NCI-H2196 treated with DMSO at 0.1 percent for 48 hours (cell line): ENCODE data around the gene ZBTB47.

Experiments used
- DNase-seq: peaks from one replicate; lab custom pipeline; 2025; ENCODE audit not compliant: unreplicated experiment; lab: John Stamatoyannopoulos, UW

Gene ZBTB47

DNA sequence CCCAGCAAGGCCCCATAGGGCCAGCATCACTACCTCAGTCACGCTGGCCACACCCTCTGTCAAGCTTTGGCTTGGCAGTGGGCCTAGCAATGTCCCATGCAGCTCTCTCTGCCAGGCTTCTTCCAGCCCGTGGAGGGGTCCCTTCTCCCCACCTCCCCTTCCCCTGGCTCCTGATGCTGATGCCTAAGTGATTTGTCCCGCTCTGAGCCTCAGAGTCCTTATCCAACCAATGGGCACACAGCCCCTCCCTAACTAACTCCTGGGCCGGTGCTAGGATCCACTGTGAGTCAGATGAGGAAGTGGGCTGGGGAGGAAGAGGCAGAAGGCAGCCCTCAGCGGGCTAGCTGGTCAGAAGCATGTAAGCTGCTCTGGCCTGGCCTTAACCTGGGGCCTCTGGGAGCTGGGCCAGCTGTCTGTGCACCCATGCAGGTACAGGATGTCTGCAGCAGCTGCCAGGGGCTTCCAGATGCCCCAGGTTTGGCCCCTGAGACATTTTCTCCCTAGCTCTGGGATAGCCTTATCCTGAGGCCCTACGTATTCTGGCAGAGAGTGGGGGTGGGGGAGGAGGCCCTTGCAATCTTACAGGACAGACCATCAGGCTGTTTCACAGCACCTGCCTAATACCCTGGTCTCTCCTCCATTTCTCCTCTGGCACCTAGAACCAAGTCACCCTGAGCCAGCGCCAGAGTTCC, 740 bp upstream of the ZBTB47 start:
- no peak for DNase-seq

DNA sequence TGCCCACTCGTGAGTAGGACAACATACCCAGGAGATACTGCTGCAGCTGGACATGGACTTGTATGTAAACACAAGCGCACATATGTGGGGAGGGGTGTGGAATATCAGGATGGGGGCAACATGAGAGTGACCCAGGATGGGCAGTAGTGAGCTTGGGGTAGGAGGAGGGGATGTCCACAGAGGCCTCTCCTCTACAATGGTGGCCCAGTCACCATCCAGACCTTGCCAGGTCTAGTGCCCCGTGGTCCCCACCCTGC, 266 bp upstream of the ZBTB47 start:
- DNase-seq = no peak

DNA sequence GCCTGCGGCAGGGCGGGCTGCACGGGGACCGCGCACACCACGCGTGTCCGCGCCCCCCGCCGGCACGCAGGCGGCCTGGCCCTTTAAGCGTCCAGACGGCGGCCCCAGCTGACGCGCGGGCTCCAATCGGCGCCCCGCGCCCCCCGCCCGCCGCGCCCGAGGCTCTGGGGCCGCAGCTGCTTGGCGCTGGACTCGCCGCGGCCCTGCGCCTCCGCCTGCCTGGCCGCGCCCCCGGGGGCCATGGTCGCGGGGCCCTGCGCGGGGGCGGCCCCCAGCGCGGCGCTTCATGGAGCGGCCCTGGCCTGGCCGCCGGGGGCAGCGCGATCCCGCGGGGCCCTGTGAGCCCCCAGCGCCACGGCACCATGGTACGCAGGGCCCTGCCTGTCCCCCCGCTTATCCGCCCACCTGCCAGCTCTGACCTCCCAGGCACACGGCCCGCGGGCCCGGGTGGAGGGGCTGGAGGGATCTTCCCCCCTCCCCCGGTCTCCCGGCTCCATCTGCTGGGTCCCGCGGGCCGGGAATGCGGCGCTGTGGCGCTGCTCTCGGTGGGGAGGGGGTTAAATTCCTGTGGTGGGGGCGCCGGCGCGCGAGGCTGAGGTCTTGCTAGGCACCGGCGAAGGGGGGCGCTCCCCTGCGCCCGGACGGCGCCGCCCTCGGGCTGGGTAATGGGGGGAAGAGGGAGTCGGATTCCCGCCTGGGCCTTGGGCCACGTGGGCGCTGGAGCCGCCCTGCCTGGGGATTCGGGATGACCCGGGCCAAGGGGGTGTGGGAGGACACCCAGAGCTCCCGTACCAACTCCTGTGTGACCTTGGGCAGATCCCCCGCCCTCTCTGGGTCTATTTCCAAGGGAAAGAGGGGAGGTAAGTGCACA, 1.1 kb downstream of the ZBTB47 start:
- DNase-seq = no peak

DNA sequence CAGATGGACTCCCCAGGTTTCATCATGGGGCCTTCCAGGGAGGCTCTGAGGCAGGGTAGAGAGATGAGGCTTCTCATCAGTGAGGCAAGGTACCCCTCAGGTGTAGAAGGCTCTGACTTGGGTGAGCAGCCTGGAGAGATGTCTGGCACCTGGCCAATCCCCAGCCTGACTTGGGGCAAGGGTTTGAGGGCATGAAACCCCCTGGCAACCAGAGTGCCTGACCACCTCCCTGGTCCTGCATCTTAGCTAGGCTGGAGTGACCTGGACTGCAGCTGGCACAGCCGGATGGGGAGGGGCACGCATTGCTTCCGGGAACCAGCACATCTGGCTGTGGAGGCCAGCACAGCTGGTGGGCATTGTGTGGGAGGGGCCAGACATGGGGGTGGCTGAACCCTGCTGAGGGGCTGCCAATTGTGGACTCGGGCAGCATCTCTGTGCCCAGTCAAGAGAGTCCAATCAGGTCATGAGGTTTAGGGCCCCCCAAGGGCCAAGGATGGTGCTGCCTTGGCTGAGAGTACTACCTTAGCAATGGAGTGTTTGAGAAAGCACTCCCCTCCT, 1.9 kb downstream of the ZBTB47 start:
- no peak for DNase-seq

DNA sequence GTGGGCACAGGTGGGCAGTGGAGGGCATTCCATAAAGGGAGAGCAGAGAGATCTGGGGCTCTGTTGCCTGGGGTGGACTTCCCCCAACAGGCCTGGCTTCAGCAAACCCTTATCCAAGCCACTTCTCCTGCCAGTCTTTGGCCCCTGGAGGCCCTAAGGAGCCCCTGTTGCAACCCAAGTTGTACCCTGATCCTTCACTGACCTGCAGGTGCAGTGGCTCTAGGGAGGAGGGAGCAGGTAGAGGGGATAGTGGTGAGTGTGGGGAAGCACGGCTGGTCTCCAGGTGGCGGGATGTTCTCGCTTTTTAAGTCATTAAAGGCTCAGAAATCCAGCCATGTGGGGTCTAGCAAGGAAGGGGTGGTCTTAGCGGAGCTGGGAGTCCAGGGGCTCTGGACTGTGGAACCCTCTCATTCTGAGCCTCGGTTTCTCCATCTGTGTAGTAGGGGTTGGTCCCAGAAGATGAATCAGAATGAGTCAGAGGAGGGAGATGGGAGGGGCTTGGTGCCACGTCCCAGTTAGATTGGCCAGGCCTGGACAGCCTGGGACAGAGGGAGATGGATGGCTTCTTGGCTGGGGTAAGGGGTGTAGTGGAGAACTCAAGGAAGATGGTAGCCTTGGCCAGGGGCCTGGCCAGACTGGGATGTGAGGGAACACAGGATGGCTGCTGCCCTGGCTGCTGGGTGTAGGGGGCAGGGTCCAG, 2.6 kb downstream of the ZBTB47 start:
- DNase-seq = no peak

DNA sequence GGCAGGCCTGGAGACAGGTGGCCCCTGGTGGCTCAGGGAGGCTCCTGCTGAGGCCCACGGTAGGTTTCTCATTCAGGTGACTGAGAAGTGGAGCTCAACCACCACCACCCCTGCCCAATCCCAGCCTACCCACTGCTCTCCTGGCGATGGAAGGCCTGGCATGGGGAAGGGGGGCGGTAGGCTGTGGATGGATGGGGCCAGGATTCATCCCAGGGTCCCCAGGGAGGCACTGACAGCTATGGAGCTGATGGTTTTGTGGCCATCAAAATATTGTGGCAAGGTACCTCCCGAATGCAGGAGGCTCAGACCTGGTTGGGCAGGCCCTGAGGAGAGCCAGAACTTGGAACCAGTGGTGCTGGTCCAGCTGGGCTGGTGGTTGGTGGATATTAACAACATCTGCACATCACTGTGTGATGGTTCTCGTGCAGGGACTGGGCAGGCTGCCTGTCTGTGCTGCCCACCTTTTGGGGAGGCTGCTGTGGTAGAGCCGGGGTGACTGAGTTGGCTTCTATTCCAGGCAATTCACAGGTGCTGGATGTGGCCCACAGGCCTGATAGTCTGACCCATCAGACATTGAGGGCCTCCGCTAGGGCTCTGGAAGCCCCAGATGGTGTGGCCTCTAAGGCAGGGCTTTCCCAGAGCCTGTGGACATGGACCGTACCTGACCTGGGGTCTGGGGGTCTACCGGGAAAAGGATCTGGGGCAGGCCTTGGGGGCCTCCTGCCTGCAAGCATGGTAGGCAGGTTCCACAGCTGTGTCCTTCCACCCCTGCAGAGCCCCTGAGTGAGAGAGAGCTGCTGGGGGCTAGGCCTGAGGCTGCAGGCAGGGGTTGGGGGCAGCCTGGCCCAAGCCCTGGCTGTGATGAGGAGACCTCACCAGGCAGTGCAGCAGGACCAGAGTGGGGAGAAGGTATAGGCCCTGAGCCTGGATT, 3.4 kb downstream of the ZBTB47 start:
- no peak for DNase-seq

DNA sequence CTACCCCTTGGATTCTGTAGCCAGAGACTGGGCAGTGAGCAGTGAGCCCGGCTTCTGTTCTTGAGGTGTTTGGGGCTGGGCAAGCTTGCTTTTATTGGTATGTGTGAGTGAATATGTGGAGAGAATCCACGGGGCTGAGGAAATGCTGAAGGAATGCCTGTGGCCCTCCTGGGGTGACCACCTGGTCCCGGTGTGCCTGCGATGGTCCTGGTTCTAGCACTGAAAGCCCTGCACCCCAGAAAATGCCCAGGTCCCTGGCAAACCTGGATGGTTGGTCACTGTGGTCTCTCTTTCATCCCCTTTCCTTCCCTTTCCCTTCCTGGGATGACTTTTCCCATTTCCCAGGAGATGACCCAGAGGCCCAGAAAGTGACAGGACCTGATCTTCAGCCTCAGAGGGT, 4.2 kb downstream of the ZBTB47 start:
- no peak for DNase-seq

DNA sequence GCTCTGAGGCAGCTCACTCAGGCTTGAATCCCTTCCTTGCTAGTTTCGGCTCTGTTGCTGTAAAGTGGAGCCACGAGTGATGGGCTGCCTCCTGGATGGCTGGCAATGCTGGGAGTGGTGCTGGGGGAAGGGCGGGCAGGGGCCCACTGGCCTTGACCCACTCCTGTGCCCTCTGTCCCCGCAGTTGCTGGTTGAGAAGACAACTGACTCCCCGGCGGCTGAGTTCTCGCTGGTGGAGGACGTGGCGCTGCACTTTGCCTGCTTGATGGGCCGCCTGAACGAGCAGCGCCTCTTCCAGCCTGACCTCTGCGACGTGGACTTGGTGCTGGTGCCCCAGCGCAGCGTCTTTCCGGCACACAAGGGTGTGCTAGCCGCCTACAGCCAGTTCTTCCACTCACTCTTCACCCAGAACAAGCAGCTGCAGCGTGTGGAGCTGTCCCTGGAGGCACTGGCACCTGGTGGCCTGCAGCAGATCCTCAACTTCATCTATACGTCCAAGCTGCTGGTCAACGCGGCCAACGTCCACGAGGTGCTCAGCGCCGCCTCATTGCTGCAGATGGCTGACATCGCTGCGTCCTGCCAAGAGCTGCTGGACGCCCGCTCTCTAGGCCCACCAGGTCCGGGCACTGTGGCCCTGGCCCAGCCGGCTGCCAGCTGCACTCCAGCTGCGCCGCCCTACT, 4.7 kb downstream of the ZBTB47 start:
- DNase-seq = no peak

DNA sequence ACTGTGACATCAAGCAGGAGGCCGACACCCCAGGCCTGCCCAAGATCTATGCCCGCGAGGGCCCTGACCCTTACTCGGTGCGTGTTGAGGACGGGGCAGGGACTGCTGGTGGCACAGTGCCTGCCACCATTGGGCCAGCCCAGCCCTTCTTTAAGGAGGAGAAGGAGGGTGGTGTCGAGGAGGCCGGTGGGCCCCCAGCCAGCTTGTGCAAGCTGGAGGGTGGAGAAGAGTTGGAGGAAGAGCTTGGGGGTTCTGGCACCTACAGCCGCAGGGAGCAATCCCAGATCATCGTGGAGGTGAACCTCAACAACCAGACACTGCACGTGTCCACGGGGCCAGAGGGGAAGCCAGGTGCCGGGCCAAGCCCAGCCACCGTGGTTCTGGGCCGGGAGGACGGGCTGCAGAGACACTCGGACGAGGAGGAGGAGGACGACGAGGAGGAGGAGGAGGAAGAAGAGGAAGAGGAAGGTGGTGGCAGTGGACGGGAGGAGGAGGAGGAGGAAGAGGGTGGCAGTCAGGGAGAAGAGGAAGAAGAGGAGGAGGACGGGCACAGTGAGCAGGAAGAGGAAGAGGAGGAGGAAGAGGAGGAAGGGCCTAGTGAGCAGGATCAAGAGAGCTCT, 5.4 kb downstream of the ZBTB47 start:
- no peak for DNase-seq

DNA sequence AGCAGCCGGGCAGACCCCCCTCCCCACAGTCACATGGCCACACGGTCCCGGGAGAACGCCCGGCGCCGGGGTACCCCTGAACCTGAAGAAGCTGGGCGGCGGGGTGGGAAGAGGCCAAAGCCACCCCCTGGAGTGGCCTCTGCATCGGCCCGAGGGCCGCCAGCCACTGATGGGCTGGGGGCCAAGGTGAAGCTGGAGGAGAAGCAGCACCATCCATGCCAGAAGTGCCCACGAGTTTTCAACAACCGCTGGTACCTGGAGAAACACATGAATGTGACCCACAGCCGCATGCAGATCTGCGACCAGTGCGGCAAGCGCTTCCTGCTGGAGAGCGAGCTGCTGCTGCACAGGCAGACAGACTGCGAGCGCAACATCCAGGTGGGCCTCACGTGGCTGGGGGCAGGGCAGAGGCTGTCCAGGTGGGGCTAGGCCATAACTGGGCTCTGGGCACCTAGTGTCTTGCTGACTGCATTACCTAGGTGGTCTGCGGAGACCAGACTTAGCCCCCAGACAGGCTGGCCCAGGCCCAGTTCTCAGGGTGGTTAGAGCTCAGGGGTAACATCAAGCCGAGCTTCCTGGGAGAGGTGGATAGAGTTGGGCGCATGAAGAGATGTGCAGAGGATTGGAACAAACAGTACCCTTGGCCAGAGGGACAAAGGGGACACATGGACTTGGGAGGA, 6.1 kb downstream of the ZBTB47 start:
- DNase-seq = no peak

DNA sequence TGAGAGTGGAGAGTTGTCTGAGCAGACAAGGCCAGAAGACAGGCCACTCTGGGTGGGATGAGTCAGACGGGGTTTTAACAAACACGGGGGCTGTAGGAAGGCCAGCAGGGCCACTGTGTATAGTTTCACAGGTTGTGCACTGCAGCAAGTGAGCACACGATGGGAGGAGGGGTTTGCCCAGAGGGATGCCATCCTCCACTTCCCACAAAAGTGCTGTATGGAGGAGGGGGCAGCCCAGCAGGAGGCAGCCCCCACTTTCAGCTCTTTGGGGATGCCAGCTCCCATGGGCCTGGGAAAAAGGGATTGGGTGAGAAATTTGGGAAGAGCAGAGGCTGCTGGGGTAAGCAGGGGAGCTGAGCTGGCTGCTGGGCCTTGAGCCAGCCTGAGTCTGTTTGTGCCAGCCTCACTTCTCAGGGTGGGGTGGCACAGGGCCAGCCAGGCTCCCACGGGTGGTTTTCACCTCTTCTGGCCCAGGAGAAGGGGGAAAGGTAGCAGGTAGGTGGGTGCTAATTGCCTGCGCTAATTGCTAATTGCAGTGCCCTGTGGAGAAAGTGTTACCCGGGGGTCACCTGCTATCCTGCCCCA, 6.7 kb downstream of the ZBTB47 start:
- no peak for DNase-seq

DNA sequence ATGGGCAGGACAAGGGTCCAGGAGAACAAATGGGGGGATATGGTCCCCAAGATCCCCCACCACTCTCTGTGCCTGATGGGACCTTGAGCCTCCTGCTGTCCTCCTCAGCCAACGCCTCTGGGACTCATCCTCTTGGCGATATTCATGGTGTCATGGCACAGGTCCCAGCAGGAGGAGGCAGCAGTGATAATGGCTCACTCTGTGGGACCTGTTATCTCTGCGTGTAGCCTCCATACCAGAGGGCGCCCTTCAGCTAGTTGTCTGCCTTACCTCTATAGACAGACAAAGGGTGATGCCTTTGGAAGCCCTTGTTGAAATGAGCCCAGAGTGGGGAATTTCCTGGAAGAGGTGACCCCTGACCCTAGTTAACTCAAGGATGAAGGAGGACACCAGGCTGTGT, 7.4 kb downstream of the ZBTB47 start:
- no peak for DNase-seq

DNA sequence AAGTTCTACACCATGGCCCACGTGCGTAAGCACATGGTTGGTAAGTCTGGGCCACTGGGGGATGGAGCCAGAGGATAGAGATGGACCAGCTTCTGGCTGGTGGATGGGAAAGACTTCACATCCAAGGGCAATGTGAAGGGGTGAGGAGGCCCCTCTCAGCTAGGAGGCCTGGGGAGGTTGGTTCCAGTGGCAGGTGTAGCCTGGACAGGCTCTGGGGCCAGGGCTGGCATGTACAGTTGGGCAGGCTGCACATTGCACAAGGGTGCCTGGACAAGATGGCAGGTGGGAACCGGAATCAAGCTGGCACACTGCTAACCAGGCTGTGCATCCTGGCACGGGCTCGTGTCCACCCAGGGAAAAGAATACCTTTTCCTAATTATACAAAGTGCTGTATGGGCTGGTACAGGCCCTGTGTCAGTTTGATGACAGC, 8.1 kb downstream of the ZBTB47 start:
- DNase-seq = no peak

DNA sequence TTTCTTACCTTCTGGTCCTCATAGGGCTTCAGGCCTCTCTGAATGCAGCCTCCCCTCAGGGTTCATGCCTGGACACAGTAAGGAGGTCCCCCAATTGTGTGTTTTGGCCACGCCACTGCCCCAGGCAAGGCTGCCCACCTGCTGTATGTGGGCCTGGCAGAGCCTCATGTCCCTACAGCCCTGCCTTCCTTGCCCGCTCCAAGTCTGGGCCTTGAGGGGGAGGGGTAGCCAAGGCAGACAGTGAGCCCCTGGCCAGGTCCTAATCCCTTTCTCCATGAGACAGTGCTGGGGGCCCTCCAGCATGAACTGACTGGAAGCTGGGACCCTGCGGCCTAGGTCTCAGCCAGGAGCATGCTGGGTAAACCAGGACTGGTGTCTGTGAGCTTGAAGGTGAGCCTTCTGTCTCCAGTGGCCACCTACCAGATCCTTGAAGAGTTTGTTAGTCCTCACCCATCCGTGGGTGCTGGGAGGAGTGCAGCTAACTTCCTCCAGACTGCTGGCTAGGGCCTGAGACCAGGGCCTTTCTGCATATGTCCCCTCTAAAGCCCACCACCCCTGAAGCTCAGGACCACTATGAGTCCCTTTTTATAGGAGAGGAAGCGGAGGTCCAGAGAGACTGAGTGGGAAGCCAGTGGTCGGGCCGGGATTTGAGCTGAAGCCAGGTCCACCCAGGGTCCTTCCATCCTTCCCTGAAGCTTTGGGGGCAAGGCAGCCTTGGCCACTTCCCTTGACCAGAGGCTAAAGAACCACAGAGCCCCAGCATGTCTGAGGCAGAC, 8.7 kb downstream of the ZBTB47 start:
- DNase-seq = no peak

DNA sequence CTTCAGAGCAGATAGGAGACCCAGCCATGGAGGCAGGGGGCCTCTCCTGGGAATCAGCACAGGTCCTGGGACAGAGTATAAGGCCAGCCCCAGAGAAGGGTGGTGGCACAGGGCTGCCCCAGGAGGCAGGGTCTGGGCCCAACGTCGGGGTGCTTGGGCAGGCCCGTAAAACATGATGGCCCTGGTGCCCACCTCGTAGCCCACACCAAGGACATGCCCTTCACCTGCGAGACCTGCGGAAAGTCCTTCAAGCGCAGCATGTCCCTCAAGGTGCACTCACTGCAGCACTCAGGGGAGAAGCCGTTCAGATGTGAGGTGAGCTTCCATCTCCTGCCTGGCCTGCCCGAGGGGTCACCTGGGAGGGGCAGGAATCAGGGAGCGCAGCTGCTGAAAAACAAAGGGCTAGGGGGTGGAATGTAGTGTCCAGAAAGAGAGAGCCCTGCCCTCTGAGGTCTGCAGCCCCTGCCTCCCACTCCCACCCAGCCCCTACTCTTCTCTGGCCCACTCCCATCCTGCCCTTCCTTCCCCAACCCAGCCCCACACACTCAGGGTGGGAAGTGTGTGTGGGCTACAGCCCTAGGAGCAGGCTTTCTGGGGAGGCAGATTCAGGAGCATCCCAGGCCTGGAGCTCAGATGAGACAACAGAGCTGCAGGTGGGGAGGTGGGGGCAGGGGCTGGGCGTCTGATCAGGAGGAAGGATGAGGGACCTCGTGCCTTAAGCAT, 9.5 kb downstream of the ZBTB47 start:
- DNase-seq = no peak

DNA sequence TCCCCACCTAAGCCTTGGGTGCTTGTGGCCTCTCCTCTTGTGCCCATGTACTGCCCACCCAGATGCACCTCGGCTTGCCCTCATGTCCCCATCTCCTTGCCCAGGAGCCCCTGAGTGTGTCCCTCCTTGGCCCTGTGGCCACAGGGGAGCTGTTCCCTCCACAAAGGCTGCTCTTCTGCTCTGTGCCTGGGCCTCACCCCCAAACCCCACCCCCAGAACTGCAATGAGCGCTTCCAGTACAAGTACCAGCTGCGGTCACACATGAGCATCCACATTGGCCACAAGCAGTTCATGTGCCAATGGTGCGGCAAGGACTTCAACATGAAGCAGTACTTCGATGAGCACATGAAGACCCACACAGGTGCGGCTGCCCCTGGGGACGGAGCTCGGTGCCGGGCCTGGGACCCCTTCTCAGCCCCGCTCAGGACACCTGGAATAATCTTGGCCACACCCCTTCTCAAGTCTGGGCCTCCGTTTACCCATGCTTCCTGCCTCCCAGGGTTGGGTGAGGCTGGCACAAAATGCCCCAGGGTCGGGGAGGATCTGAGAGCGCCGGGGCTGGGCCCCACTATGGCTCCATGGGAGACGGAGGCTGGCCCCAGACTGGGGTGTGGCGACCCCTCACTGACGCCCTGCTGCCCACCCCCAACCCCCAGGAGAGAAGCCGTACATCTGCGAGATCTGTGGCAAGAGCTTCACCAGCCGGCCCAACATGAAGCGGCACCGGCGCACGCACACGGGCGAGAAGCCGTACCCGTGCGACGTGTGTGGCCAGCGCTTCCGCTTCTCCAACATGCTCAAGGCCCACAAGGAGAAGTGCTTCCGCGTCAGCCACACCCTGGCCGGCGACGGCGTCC, 10.3 kb downstream of the ZBTB47 start:
- no peak for DNase-seq

DNA sequence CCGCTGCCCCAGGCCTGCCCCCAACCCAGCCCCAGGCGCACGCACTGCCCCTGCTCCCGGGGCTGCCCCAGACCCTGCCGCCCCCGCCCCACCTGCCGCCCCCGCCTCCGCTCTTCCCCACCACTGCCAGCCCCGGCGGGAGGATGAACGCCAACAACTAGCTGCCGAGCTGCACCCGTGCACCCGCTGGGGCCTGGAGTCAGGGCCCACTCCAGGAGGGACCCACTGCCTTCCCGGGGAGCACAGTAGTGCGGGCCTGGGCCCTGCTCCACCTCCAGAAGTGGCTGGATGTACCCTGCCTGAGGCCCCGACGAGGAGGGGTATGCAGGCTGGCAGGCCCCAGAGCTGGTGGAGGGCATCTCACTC, 10.9 kb downstream of the ZBTB47 start:
- DNase-seq = no peak
